Measurements from ENCODE around the gene PXN.

The PXN gene

DNA sequence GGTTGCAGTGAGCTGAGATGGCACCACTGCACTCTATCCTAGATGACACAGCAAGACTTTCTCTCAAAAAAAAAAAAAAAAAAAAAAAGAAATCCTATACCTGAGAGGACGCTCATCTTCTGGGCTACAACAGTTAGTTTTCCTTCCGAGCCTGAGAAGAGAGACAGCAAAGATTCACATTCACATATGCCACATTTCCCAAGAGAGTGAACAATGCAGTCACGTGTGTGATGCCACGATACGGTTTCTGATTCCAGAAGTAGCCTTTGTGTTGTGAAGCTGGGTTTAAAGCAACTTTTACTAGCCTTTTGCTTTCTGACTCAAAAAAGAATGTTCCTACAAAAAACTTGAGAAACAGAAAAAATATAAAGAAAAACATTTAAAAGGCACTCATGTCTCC is 90.5 kb downstream of the PXN start:
- no peak overlapping the region for H3K27ac ChIP-seq
- TF ChIP-seq, protein P1, sequence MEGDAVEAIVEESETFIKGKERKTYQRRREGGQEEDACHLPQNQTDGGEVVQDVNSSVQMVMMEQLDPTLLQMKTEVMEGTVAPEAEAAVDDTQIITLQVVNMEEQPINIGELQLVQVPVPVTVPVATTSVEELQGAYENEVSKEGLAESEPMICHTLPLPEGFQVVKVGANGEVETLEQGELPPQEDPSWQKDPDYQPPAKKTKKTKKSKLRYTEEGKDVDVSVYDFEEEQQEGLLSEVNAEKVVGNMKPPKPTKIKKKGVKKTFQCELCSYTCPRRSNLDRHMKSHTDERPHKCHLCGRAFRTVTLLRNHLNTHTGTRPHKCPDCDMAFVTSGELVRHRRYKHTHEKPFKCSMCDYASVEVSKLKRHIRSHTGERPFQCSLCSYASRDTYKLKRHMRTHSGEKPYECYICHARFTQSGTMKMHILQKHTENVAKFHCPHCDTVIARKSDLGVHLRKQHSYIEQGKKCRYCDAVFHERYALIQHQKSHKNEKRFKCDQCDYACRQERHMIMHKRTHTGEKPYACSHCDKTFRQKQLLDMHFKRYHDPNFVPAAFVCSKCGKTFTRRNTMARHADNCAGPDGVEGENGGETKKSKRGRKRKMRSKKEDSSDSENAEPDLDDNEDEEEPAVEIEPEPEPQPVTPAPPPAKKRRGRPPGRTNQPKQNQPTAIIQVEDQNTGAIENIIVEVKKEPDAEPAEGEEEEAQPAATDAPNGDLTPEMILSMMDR (IDR thresholded peaks at IDR 0.05): no peak
- TF ChIP-seq ZFX (IDR thresholded peaks at IDR 0.05; ENCODE audit: borderline replicate concordance): no peak

DNA sequence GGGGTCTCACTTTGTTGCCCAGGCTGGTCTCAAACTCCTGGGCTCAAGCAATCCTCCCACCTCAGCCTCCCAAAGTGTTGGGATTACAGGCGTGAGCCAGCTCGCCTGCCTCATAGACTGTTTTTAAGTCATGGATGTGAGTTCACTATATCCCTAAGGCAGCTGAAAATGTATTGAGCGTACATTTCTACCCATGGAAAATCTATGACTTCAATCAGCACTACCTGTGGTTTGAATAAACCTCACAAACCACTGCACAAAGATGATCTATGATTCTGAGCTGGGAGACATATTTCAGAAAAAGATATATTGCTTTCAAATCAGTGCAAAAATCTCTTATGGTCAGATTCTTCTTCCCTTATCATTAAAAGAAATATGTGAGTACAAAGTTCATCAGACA is 93.5 kb downstream of the PXN start:
- H3K27ac ChIP-seq: no peak overlapping the region
- TF ChIP-seq, protein P1 (IDR thresholded peaks at IDR 0.05): no peak
- no peak for TF ChIP-seq ZFX (IDR thresholded peaks at IDR 0.05; ENCODE audit: borderline replicate concordance)

DNA sequence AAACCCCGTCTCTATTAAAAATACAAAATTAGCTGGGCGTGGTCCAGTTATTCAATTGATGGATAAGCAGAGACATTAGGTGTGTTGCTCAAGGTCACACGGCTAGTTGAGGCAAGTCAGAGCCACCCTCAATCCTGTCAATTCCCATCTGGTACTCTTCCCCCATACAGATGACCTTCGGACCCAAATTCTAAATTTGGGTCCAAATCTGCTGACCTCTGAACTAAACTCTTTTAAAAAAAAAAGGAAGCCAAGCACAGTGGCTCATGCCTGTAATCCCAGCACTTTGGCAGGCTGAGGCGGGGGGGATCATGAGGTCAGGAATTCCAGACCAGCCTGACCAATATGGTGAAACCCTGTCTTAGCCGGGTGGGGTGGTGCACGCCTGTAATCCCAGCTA is 94.9 kb downstream of the PXN start:
- TF ChIP-seq ZFX (IDR thresholded peaks at IDR 0.05; ENCODE audit: borderline replicate concordance): no peak
- TF ChIP-seq, protein P1 (IDR thresholded peaks at IDR 0.05): no peak
- no peak overlapping the region for H3K27ac ChIP-seq

DNA sequence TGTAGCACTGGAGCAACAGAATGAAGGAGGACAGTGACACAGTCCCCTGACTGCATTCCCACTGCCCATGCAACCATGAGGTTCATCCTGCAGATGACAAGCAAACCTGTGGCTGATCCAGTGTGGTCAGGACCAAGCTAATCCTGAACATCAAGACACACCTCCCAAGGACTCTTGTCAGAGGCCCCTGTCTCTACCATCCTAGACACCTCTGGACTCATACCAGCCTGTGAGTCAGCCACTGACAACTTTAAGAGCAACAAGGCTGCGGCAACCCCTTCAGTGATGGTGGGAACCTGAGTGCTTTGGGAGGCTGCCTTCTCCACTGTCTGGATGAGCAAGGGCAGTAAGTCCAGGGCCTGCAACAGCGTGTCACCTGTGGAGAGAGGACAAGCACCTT is 95.6 kb downstream of the PXN start:
- TF ChIP-seq ZFX (IDR thresholded peaks at IDR 0.05; ENCODE audit: borderline replicate concordance): no peak
- TF ChIP-seq, protein P1 (IDR thresholded peaks at IDR 0.05): no peak
- no peak overlapping the region for H3K27ac ChIP-seq

DNA sequence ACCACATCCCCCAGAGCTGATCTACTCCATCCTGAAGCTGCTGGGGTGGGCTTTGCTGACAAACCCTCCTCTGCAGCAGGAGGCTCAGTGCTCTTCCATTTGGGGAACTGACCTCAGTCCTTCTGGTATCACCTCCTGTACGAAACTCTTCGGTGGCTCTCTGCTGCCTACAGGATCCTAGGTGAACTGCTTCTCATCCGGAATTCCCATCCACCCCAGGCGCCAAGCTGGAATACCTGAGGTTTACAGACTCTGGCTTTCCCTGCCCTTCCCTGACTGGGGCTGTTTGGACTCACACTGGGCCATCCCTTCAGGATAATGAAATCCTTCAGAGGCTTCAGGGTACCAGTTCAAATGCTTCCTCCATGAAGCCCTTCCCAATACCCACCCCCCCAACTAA is 97.2 kb downstream of the PXN start:
- H3K27ac ChIP-seq: no peak overlapping the region
- TF ChIP-seq, protein P1 (IDR thresholded peaks at IDR 0.05): no peak
- TF ChIP-seq ZFX (IDR thresholded peaks at IDR 0.05; ENCODE audit: borderline replicate concordance): no peak

DNA sequence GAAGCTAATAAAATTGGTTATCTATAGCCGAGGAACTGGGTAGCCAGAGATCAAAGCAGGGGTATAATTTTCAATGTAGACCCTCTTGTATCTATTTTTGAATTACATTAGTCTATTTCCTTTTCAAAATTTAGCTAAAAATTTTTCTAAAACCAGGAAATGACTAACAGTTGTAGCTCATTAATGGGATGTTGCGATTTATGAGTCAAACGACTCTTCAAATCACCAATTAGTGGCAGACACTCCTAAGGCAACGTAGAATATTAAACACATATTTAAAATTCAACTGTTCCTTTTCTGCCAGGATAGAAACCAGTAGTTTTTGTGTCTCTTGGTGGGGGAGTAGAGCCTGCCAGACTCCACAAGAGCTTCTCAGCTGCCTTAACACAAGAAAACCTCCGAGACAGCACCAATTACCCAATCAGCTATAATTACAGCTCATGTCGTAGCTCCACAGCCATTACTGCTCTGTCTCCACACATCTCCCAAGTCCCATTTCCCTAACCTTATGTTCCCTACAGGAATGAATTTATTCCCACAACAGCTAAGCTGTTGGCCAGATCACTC is 97.9 kb downstream of the PXN start:
- H3K27ac ChIP-seq: no peak overlapping the region

DNA sequence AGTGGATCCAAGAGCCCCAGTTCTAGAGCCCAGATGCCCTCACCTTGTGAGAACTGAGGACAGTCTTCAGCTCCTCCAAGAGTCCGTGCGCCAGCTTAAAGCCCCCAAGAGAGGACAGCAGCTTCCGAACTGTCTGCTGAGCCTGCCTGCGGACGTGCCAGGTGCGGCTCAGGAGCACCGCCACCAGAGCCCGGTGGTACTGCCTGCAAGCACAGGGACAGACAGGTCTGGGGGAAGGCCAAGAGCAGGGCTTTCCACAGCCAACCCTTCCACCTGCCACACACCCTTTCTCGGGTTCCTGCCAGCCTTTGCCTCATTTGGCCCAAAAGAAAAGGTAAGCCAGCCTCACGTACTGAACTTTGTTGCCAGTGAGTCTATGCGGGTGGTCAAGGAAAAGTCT is 101.2 kb downstream of the PXN start:
- H3K27ac ChIP-seq: no peak overlapping the region
- TF ChIP-seq, protein P1 (IDR thresholded peaks at IDR 0.05): no peak
- TF ChIP-seq ZFX (IDR thresholded peaks at IDR 0.05; ENCODE audit: borderline replicate concordance): no peak

More for the DNA sequence above, 97.9 kb downstream of the PXN start:
- TF ChIP-seq ZFX (IDR thresholded peaks at IDR 0.05; ENCODE audit: borderline replicate concordance): no peak
- TF ChIP-seq, protein P1 (IDR thresholded peaks at IDR 0.05): no peak
